ENCODE data around the gene CLCN7.

The CLCN7 gene

GRCh38 chr16:1475552-1476114, 805 bp upstream of the CLCN7 start:
- no peak for TF ChIP-seq TEAD4 (IDR thresholded peaks at IDR 0.05)
- no peak for TF ChIP-seq EP300 (IDR thresholded peaks at IDR 0.05; ENCODE audit: borderline replicate concordance)
- TF ChIP-seq USF1 (IDR thresholded peaks at IDR 0.05), result no peak

- TF ChIP-seq CREB1 (IDR thresholded peaks at IDR 0.05; ENCODE audit: low read depth) (no peak), REST (IDR thresholded peaks at IDR 0.05; ENCODE audit: low read depth) (no peak), NFIC (IDR thresholded peaks at IDR 0.05) (no peak), ZBTB7A (IDR thresholded peaks at IDR 0.05; ENCODE audit: low read depth) (no peak), TCF12 (IDR thresholded peaks at IDR 0.05; ENCODE audit: low read depth) (no peak), USF1 (IDR thresholded peaks at IDR 0.05) (no peak), MAX (IDR thresholded peaks at IDR 0.05) (no peak), TEAD4 (IDR thresholded peaks at IDR 0.05) (no peak), CEBPB (IDR thresholded peaks at IDR 0.05) (no peak), TAF1 (IDR thresholded peaks at IDR 0.05; ENCODE audit: low read depth) (no peak), EP300 (IDR thresholded peaks at IDR 0.05; ENCODE audit: borderline replicate concordance) (no peak), YY1 (IDR thresholded peaks at IDR 0.05; ENCODE audit: low read depth) (no peak), FOXM1 (IDR thresholded peaks at IDR 0.05; ENCODE audit: borderline replicate concordance, low read depth) (no peak), EGR1 (IDR thresholded peaks at IDR 0.05) (no peak), RAD21 (IDR thresholded peaks at IDR 0.05; ENCODE audit: low read depth) (no peak)
Measured at GRCh38 chr16:1474082-1474795, 589 bp downstream of the CLCN7 start.

GRCh38 chr16:1472974-1473373, 1.9 kb downstream of the CLCN7 start:
- TF ChIP-seq EP300 (IDR thresholded peaks at IDR 0.05; ENCODE audit: borderline replicate concordance), result no peak
- TF ChIP-seq RAD21 (IDR thresholded peaks at IDR 0.05; ENCODE audit: low read depth), result no peak
- TF ChIP-seq TAF1 (IDR thresholded peaks at IDR 0.05; ENCODE audit: low read depth), result no peak
- no peak for TF ChIP-seq FOXM1 (IDR thresholded peaks at IDR 0.05; ENCODE audit: borderline replicate concordance, low read depth)
- no peak for TF ChIP-seq CREB1 (IDR thresholded peaks at IDR 0.05; ENCODE audit: low read depth)
- no peak for TF ChIP-seq NFIC (IDR thresholded peaks at IDR 0.05)
- TF ChIP-seq YY1 (IDR thresholded peaks at IDR 0.05; ENCODE audit: low read depth), result no peak
- TF ChIP-seq EGR1 (IDR thresholded peaks at IDR 0.05), result no peak
- no peak for TF ChIP-seq TCF12 (IDR thresholded peaks at IDR 0.05; ENCODE audit: low read depth)
- TF ChIP-seq CEBPB (IDR thresholded peaks at IDR 0.05), result no peak
- TF ChIP-seq REST (IDR thresholded peaks at IDR 0.05; ENCODE audit: low read depth), result no peak
- TF ChIP-seq MAX (IDR thresholded peaks at IDR 0.05), result no peak
- no peak for TF ChIP-seq ZBTB7A (IDR thresholded peaks at IDR 0.05; ENCODE audit: low read depth)
- TF ChIP-seq TEAD4 (IDR thresholded peaks at IDR 0.05), result no peak
- TF ChIP-seq USF1 (IDR thresholded peaks at IDR 0.05), result no peak

- TF ChIP-seq USF1 (IDR thresholded peaks at IDR 0.05) (no peak), FOXM1 (IDR thresholded peaks at IDR 0.05; ENCODE audit: borderline replicate concordance, low read depth) (no peak), RAD21 (IDR thresholded peaks at IDR 0.05; ENCODE audit: low read depth) (no peak), YY1 (IDR thresholded peaks at IDR 0.05; ENCODE audit: low read depth) (no peak)
Measured at GRCh38 chr16:1471569-1472194, 3.1 kb downstream of the CLCN7 start.

Data from Ishikawa (cell line).